Islet of Langerhans (tissue), 1 donor: ENCODE results near the gene TMED8.
"Not testable (repeated sequence)": the region's sequence is repeated elsewhere in the genome, so short reads cannot be mapped to it uniquely, and the experiment has no call there.

Experiments
- FAIRE-seq: peaks from one replicate; lab custom pipeline; 2011; peaks lifted over from hg19 to GRCh38; lab: Jason Lieb, UNC

Gene TMED8, protein sequence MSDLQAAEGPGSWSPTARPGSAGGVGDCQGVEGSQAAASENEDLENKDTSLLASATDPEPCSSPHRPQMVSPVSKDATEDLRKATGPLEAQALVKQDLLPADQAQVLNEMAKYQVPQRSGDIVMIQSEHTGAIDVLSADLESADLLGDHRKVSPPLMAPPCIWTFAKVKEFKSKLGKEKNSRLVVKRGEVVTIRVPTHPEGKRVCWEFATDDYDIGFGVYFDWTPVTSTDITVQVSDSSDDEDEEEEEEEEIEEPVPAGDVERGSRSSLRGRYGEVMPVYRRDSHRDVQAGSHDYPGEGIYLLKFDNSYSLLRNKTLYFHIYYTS

DNA sequence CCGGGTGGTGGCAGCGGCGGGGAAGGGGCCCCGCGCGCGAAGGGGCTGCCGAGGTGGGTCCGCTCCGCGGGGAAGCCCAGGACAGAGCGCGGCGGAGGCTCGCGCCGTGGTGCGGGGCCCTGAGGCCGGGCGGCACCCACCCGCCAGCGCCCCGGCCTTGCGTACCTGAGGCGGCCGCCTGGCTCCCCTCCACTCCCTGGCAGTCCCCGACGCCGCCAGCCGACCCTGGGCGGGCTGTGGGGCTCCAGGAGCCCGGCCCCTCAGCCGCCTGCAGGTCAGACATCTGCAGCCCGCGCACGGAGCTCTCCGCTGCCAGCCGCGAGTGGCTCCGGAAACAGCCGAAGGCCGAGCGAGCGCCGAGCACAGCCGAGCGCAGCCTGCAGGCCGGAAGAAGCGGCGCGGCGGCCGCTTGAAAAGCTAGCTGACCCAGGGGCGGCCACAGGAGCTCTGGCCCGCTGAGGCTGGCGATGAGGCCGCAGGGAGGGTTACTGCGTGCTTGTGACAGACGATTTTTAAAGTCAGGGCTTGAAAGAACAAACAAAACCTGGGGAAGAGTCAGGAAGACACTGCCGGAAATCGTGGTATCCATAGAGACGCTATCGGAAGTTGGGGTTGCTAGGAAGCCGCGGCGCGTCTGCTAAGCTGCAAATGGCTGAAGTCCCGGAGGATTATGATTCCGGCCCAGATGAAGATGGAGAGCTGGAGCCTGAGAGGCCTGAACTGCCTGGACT, at the start of gene TMED8, which contains the start of gene SAMD15:
TMED8 (minus strand) TSS at position 324 of the 731 bp plus-strand sequence; CDS start at position 283, 41 bp downstream.
SAMD15 (plus strand) TSS at position 609 of the 731 bp plus-strand sequence; CDS start at position 649, 40 bp downstream.
- peak; percentile 94 for FAIRE-seq

DNA sequence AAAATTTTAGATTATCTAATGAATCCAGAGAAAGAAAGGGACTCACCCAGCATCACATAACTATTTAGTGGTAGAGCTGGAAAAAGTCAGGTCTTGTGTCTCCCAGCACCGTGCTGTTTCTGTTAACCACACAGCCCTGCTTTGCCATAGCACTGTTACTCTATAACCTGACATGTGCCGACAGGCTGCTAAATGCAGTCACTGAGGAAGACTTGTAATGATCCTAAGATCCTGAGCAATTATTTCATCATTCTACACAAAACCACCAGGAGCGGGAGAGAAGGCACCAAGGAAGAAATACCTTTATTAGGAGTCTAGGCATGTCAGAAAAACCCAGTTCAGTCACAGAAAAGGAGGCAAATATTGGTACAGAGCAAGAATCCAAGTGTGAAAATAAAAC, 49.5 kb upstream of the TMED8 start:
- no peak for FAIRE-seq

DNA sequence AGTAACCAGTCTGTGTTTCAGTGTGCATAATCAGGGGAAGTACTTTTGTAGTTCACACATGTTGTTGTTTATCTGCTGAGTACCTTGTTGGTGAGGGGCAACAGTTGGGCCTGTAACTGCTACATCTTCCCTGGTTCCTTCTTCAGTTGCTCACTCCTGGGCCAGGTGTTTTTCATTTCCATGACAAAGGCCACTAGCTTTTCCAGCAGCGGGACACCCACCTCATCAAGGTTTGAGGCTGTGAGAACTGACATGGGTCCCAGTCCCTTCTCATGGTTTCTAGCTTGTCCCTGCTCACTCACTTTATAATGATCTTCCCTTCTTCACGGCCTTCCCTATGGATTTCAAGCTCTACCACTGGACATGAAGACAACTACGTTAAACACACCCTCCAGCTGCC, 48.0 kb upstream of the TMED8 start:
- no peak for FAIRE-seq

DNA sequence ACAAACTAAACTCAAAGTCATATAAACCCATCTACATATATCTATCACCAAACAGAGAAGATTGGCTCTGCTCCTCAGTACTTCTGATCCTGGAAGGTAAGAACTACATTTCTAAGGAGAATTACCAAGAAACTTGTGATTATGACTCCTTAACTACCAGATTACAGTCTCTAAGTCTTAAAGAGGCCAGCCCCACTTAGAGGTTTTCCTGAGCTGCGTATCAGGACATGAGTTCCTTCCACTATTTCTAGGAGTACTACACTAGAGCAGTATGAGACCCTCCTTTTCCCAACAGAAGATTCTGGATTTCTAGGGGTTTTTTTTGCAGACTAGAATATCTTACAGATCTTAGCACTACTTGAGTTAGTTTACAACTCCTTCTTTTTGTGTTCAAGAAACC, 46.5 kb upstream of the TMED8 start, which contains the start of gene NOXRED1:
NOXRED1 (minus strand) TSS at position 101 of the 400 bp plus-strand sequence. CDS start 634 bp downstream, outside the sequence.
- FAIRE-seq: no peak

DNA sequence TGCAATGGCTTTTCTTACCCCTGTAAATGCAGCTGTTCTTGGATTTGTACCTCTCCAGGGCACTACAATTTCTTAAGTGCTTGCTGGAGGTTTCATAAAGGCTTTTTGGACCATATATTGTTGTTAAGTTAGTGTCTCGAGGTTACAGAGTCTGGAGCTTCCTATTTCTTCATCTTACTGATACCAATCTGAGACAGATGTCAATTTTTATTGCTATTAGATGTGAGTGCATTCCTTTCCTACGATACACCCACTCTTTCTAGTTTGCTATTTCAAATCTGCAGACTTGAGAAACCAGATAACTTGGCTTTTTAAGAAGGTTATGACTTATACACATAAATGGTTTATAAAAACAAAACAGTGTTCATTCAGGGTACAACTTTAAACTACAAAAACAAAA, 44.3 kb upstream of the TMED8 start:
- no peak for FAIRE-seq

DNA sequence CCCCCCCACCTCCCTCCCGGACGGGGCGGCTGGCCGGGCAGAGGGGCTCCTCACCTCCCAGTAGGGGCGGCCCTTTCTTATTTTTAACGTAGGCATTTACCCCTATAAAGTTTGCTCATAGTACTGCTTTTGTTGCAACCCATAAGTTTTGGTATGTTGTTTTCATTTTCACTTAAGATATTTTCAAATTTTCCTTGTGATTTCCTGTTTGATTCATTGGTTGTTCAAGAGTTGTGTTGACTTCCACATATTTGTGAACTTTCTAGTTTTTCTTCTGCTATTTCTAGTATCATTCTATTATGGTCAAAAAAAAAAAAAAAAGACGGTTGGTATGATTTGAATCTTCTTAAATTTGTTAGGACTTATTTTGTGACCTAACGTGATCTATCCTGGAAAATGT, 39.9 kb upstream of the TMED8 start:
- no peak for FAIRE-seq

DNA sequence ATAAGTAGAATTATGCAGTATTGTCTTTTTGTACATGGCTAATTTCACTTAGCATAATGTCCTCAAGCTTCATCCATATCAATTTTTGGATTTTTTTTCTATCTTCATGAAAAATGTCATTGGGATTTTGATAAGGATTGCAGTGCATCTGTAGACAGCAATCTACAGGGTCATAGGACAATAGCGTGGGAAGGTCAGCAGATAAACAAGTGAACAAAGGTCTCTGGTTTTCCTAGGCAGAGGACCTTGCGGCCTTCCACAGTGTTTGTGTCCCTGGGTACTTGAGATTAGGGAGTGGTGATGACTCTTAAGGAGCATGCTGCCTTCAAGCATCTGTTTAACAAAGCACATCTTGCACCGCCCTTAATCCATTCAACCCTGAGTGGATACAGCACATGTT, 39.2 kb upstream of the TMED8 start:
- FAIRE-seq: not testable (repeated sequence)

DNA sequence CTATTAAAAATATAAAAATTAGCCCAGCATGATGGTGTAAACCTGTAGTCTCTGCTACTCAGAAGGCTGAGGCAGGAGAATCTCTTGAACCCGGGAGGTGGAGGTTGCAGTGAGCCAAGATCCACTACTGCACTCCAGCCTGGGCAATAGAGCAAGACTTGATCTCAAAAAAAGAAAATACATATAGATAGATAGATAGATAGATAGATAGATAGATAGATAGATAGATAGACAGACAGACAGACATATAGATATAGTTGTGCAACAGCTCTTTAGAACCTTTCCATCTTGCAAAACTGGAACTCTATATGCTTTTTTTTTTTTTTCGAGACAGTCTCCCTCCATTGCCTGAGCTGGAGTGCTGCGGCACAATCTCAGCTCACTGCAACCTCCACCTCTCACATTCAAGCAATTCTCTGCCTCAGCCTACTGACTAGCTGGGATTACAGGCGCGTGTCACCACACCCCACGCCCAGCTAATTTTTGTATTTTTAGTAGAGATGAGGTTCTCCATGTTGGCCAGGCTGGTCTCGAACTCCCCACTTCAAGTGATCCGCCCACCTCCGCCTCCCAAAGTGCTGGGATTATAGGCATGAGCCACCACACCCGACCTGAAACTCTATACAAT, 38.6 kb upstream of the TMED8 start:
- FAIRE-seq: not testable (repeated sequence)

DNA sequence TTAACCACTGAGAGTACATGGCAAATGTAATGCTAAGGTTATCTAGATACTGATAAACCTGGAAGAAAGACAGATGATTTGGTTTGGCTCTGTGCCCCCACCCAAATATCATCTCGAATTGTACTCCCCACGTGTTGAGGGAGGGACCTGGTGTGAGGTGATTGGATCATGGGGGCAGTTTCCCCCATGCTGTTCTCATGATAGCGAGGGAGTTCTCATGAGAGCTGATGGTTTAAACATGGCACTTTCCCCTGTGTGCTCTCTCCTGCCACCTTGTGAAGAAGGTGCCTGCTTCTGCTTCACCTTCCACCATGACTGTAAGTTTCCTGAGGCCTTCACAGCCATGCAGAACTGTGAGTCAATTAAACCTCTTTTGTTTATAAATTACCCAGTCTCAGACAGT, 32.2 kb upstream of the TMED8 start:
- no peak for FAIRE-seq

DNA sequence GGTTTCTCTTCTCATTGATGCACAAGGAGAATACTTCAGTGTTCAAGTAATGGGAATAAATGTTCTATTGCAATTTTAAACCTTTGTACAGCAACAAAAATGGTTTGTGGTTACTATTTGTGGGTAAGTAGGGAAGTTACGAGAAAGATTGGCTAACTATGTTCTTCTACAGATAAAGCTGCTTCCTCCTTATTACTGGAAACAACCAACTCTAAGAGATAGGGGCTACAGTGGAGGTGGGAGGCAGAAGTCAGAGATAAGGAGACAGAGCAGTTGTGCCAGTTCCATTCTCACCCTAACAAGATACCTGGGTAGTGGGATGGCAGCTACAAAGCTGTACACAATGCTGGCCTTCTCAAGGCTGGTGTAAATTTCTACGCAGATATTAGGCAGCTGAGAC, 30.3 kb upstream of the TMED8 start:
- FAIRE-seq: no peak

DNA sequence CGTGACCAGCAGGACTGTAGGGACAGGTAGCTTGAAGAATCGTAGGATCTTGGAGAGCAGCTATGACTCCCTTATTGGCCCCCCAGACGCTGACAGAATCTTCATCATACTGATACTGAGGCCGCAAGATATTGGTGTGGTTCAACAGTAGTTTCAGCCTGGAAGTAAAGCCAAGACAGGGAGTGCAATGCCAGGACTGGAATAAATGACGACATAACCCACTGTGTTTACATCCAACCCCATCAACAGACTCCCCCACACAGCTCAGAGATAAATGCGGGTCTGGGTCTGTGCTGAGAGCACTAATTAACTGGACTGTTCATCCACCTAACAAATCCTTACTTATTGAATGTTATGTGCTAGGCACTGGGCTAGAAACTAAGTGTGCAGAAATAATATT, 29.8 kb upstream of the TMED8 start:
- no peak for FAIRE-seq

DNA sequence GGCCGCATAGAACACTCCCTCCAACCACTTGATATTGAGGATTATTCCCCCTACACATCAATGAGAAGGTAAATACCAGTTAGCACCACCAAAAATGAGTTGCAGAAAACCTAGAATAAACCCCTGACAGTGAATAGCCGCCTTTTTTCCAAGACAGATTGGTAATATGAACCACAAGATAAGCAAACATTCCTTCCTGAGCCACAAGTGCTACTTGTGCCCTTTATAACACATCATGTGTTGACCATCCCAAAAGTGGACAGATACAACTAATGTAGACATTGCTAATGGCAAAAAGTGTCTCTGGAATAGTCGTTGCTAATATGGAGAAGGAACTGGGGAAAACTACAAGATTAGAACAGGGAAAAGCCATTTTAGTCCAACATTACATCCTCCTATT, 29.2 kb upstream of the TMED8 start:
- FAIRE-seq: no peak

DNA sequence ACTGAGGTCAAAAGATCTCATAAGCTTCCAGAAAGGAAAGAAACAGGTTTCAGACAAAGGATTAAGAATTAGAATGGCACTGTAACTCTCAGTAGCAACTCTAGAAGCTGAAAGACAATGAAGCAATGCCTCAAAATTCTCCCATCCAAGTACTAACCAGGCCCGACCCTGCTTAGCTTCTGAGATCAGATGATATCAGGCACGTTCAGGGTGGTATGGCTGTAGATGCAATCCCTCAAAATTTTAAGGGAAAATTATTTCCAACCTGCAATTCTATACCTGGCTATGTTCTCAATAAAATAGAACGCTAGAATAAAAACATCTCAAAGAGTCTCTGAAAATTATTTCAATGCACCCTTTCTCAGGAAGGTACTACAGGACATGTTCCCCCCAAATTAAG, 26.9 kb upstream of the TMED8 start:
- no peak for FAIRE-seq

DNA sequence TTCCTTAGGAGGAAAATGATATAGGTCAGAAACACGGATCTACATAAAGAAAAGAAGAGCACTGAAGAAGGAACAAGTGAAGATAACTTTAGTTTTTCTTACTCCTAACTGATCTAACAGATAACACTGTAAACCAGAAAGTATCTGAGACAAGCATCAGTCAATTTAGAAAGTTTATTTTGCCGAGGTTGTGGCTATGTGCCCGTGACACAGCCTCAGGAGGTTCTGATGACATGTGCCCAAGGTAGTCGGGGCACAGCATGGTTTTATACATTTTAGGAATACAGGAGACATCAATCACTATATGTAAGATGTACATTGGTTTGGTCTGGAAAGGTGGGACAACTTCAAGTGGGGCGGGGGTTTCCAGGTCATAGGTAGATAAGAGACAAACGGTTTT, 23.3 kb upstream of the TMED8 start:
- FAIRE-seq: no peak

DNA sequence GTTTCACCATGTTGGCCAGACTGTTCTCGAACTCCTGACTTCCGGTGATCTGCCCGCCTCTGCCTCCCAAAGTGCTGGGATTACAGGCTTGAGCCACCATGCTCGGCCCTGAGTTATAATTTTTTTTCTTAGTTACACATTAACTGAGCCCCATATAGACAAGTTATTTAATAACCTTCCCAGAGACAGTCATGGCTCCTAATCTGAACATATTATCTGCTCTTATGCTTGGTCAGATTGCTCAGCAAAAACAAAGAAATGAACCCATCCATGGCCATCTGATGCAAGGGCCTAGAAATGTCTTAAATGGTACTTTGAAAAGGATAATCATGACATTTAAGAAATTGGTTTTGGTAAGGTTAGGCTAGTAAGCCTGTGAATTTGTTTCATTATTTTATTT, 13.3 kb upstream of the TMED8 start:
- no peak for FAIRE-seq

DNA sequence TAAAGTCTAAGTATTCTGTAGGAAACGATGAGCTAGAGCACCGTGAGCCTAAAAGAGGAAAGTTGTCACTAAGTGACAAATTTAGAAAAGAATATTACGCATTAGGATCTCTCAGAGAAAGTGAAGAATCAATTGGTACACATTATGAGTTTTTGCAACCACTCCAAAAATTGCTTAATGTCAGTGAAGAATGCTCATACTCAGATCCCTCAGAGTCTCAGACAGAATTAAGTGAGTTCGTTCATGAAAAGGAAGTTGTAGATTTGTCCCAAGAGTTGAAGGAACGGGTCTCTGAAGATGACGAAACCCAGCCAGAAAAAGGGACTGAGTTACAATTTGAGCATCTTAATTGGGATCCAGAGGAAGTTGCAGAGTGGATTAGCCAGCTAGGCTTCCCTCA, 1.8 kb upstream of the TMED8 start:
- no peak for FAIRE-seq

DNA sequence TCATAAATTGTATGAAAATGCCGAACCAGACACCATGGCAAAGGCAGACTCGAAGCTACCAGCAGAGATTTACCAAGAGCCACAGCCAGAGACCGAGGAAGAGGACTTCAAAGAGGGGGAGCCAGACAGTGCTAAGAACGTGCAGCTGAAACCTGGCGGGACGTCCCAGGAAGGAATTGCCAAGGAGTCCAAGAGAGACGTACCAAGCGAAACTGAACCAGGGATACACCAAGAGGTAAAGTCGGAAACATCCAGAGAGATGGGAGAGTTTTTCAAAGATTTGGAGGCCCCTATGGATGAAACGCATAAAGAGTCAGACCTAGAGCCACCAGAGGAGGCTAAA, 579 bp upstream of the TMED8 start:
- no peak for FAIRE-seq

DNA sequence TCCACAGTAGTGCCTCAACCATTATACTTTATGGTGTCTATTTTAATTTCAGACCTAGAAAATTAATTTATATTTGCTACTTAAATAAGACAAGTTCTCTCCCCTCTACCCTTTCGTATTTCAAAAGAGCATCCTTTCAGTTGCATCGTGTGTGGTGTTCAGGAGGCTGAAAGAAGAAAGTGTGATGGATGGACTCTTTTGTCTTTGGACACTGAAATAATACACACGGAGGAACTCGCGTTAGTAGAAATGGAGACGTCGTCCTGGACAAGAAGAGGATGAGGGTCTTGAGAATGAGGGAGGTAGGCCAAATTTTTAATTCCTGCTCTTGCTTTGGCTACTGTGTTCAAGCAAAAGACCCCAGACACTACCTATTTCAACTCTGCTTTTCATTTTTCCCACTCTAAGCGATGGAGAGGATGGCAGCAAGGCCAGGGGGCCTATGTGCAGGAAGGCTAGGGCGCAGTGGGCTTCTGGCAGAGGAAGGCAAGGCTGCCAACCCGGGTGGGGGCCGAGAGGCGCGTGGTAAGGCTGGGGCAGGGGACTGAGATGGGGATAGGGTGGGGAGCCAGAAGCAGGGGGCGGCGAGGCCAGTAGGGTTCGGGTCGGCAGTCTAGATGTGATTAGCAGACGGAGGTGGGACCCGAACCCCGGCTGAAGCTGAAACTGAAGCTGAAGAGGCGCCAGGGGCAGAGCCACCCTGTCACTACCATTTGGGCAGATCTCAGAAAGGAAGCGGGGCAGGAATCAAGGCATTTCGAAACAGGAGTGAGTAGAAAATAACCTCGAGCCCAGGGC, 722 bp downstream of the TMED8 start:
- FAIRE-seq: no peak

DNA sequence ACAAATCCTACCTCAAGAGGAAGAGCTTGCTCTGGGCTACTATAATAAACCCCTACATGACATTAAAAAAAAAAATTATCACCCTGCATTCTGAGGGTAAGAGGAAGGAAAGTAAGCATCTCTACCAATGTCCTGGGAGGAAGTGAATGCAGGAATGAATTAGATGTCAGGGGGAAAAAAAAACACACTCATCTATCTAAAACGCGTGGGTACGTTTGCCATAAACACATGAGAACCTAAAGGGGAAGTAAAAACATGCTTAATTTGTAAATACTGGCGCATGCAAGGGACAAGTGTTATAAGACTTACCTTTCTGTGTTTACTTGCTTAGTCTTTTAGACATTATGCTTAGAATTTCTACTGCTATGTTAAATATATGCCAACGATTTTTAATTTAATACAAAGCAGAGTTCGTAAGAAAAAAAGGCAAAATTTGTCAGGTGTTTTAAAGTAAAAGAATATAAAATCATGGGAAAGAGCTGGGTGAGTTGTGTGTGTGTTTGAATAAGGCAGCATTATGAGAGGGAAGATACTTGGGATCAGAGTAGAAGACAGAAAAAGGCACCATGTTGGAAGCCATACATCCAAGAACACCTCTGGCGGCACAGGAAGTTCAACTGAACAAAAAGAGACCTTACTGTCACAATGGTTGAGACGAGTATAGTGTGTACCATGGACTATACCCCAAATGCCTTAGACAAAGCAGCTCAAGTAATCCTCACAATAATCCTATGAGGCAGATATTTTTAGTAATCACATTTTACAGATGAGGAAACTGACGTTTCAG, 1.5 kb downstream of the TMED8 start:
- FAIRE-seq: no peak

DNA sequence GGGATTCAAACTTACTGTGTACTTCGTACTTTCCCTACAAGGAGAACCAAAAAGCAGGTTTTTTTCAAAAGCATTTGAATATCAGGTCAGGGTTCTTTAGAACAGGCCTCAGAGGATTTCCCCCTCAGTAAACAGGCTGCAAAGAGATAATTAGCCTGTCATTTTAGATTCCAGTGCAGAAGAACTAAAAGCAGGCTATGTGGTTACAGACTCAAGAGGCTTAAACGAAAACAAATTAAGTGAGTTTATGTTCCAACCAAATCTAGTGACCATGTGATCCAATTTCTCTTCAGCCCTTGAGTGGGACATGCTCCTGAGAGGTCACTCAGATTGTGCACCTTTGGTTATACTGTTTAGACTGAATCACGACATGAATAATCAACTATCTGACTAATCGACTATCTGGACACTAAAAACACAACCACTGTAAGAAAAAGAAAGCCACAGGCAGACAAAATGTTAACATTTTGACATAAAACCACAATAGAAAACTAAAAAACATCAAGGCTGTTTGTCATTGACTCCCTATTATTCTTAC, 4.5 kb downstream of the TMED8 start:
- no peak for FAIRE-seq

DNA sequence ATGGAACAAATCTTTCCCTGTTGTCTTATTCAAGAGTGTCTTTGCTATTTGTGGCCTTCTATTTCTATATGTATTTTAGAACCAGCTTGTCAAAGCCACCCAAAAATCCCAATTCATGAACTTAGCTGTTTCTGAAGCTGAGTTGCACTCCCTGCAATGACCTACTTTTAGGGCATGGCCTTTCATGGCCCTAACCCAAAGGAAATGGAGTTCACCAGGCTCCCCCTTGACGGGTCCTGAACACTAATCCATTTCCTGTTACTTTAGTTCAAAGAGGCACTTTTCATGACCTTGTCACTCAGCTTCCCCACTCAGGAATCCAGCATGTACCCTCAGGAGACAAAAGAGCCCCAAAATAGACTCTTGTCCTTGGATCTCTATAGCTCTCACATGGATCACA, 7.6 kb downstream of the TMED8 start:
- no peak for FAIRE-seq
